ENCODE measurements around the gene BICDL1. TPM values are rescaled to one million over a fixed set of nuclear protein-coding genes. Genes with fewer than 3 reads are reported as not detected.

Gene BICDL1, protein sequence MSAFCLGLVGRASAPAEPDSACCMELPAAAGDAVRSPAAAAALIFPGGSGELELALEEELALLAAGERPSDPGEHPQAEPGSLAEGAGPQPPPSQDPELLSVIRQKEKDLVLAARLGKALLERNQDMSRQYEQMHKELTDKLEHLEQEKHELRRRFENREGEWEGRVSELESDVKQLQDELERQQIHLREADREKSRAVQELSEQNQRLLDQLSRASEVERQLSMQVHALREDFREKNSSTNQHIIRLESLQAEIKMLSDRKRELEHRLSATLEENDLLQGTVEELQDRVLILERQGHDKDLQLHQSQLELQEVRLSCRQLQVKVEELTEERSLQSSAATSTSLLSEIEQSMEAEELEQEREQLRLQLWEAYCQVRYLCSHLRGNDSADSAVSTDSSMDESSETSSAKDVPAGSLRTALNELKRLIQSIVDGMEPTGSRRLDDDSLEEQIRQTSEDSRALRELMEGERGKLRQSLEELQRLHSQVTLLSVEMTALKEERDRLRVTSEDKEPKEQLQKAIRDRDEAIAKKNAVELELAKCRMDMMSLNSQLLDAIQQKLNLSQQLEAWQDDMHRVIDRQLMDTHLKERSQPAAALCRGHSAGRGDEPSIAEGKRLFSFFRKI
- total RNA-seq = 0.65 and 10.4 TPM in 2 replicates

GRCh38 chr12:119988472-119989360, at the start of gene BICDL1:
BICDL1 (plus strand) TSS chr12:119989236; CDS start chr12:119989869, 633 bp downstream.

GRCh38 chr12:120116441-120116791, 127.4 kb downstream of the BICDL1 start, which contains the start of gene RAB35:
RAB35 (minus strand) TSS chr12:120116753; CDS start chr12:120116650, 103 bp downstream.

Other genes with a start within 250 kb of the BICDL1 start
- gene CIT, start 111.9 kb upstream of the BICDL1 start, total RNA-seq = 5.1 and 44.6 TPM in 2 replicates
- 26.2 and 31.4 TPM in 2 replicates for gene RAB35, start 127.5 kb downstream of the BICDL1 start, total RNA-seq
- 73.0 and 79.4 TPM in 2 replicates for gene GCN1, start 205.5 kb downstream of the BICDL1 start, total RNA-seq
- gene RPLP0, start 211.9 kb downstream of the BICDL1 start, total RNA-seq = 4,524 and 5,298 TPM in 2 replicates

Measured in mesangial cell (primary cell).